GM12873 (cell line): ENCODE results near the gene CWC15.

Source experiments
- TF ChIP-seq, protein P1 (sequence below): IDR thresholded peaks from 2 replicates; pipeline ENCODE4 v1.5.1; 2012; ENCODE audit warnings: low read depth, mild to moderate bottlenecking, moderate library complexity, low read length, control low read depth; ENCODE audit not compliant: insufficient read depth; ENCODE audit errors: missing control alignments

The CWC15 gene

DNA sequence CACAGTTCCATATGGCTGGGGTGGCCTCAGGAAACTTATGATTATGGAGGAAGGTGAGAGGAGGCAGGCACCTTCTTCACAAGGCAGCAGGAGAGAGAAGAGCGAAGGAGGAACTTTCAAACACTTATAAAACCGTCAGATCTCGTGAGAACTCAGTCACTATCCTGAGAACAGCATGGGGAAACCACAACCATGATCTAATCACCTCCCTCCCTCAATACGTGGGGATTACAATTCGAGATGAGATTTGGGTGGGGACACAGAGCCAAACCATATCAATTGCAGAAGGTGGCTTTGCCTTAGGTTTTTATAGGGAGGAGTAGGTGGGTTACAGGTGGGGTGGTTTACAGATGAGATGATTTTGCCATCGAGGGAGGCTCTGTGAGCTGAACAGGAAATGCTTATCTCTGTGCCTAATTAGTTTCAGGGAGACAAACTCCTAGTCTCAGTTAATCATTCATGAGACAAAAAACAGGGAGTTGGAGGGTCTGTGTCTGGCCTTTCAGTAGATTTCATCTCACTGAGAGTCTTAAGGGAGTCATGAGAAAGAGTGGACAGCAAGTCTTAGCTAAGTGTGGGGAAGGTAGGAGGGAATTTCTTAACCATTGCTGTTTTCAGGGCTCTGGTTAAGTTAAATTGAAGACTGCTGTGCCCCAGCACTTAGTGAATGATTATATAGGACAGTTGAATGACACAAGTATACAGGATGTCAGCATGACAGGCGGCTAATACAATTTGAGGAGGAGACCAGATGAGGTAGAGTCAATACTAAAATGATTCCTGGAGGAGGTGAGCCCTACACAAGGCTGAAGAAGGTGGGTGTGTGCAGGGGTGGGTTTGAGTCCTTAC is 47.7 kb downstream of the CWC15 start:
- TF ChIP-seq, protein P1, sequence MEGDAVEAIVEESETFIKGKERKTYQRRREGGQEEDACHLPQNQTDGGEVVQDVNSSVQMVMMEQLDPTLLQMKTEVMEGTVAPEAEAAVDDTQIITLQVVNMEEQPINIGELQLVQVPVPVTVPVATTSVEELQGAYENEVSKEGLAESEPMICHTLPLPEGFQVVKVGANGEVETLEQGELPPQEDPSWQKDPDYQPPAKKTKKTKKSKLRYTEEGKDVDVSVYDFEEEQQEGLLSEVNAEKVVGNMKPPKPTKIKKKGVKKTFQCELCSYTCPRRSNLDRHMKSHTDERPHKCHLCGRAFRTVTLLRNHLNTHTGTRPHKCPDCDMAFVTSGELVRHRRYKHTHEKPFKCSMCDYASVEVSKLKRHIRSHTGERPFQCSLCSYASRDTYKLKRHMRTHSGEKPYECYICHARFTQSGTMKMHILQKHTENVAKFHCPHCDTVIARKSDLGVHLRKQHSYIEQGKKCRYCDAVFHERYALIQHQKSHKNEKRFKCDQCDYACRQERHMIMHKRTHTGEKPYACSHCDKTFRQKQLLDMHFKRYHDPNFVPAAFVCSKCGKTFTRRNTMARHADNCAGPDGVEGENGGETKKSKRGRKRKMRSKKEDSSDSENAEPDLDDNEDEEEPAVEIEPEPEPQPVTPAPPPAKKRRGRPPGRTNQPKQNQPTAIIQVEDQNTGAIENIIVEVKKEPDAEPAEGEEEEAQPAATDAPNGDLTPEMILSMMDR: no peak

DNA sequence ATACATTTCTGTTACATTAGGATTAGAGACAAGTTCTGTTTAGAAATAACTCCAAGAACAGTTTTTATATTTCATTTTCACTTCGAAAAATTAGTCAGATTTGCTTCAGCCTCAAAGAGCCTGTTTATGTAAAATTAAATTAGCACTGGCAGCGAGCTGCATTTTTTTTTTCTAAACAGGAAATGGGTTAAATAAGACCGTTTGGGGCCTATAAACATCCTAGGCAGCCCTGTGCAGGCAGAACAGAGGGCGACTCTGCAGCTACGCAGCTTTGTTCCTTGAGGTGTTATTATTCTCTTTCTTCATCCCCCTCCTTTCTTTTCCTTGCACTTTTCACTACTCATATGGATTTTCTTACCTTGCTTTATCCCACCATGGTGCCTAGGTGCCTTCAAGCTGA is 48.7 kb downstream of the CWC15 start:
- TF ChIP-seq, protein P1: no peak

DNA sequence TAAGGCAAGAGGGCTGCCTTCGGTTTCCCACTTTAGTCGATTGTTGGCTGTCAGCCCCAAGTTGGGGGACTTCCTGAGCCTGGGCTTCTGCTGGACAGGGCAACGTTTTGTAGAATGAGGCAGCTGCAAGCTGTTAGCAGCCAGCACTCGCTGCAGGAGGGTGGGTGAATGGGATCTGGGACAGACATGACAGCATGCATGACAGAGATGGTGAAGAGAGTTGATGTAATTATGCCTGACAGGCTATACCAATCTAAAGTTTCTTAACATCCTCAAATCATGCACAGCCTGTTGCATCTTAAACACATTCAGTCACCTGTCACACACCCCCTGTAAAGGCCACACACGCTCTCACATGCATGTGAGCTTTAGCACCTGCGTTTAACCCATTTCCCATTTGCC is 49.2 kb downstream of the CWC15 start:
- TF ChIP-seq, protein P1: no peak

DNA sequence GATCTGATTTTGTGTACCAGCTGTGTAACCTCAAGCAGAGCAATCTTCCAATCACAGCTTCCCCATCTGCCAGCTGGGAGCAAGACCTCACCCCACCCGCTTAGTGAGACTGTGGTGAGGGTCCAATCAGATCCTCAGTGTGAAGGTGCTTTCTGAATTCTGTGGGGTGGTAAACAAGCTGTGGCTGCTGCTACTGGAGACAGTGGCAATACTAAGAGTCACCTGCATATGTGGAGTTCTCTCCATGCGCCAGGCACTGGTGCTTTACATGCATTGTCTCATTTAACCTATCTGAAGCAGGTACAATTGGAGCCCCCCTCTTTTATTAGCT is 50.4 kb downstream of the CWC15 start:
- TF ChIP-seq, protein P1: no peak

DNA sequence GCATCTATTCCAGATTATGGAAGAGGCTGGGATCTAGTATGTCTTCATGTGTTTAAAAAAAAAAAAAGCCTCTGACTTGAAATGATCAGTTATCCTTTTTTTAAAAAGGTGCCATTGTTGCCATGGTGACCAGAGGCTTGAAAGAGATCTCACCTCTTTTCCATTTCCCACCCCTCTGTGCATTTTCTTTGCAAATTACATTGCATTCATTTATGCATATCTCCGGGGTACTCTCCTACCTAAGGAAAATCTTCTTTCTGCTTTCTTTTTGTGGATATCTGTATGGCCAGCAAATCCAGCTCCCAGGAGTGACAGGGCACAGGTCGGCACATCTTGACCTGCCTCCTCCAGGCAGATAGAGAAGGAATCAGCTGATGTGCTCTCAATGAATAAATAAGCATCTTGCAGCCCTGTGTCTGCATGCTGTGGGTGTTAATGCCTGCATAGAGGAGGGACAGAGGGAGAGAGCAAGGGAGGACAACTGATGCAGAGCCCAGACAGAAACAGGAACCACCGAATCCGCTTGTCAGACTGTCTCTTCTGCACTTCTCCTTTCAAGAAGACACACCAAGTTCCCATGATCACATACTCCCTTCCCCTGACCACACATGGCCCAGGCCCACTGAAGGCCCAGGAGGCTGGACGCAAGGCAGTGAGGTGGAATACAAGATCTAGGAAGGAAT is 50.9 kb downstream of the CWC15 start:
- TF ChIP-seq, protein P1: no peak

DNA sequence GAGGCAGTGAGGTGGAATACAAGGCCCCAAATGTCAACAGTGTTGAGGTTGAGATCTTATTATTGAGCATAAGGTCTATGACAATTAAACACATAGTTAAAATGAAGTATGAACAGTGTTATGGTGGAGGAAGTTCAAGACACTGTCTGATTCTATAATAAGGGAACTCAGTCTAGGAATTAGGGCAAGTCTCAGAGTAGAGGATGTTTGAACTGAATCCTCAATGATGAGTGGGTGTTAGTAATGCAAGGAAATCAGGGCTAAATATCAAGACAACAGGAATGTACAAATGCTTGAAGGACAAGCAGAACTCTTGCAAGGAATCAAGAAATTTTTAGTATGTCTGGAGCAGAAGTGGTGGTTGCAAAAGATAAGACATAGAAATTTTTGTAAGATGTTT is 53.0 kb downstream of the CWC15 start:
- TF ChIP-seq, protein P1: no peak

DNA sequence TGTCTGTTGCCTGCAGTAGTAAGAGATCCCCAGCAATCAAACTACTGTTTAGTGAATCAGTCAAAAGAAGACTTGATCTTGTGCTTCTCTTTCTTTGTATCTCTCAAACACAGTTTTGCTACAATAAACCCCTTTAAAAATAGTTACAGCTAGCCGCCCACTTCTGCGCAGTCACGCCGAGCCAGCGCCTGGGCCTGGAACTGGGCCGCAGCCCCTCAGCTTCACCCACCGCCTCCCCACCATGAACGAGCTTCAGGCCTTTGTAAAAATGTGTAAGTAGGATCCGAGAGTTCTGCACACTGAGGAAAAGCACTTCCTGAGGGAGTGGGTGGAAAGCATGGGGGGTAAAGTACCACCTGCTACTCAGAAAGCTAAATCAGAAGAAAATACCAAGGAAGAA is 60.5 kb downstream of the CWC15 start:
- TF ChIP-seq, protein P1: no peak
